Measurements from ENCODE around the gene EN2. TPM values are rescaled to one million over a fixed set of nuclear protein-coding genes. Genes with fewer than 3 reads are reported as not detected.

The EN2 gene
- total RNA-seq, 1 experiment from 2014 or later = not detected

- TF ChIP-seq EZH2 (IDR thresholded peaks at IDR 0.05; ENCODE audit: low read depth) = no peak
- TF ChIP-seq CTCF (conservative IDR thresholded peaks at IDR 0.05) = no peak
- Histone ChIP-seq H4K20me1 (ENCODE audit: insufficient read depth) (no peaks in the 10 kb centered on the region; the same call in 1 of the 2 replicates), H3K36me3 (ENCODE audit: low read depth) (no peaks in the 10 kb centered on the region), H3K4me1 (replicated peaks; ENCODE audit: insufficient read depth) (no peaks in the 10 kb centered on the region), H3K9me3 (ENCODE audit: insufficient read depth, low read depth) (no peaks in the 10 kb centered on the region), H3K79me2 (ENCODE audit: low read depth) (no peaks in the 10 kb centered on the region), H3K4me3 (no peak overlapping the region), H3F3A (ENCODE audit: insufficient read depth, low read depth) (no peaks in the 10 kb centered on the region), H3K9me2 (ENCODE audit: insufficient read depth) (no peaks in the 10 kb centered on the region), H2AFZ (no peak overlapping the region), H3K4me2 (no peak overlapping the region), H3K27ac (no peak overlapping the region), H3K27me3 (ENCODE audit: insufficient read depth, low read depth) (peaks cover 99% of the 10 kb centered on the region)
- CTCF ChIA-PET = no interaction called here
- intact Hi-C loops (cut with micrococcal nuclease; ENCODE audit: unreplicated experiment) = no loop called here
- no peak for DNase-seq
- BruUV-seq (replicated peaks) = no TSS peak
- POLR2A ChIA-PET (ENCODE audit: unreplicated experiment) = no interaction called here
Measured at GRCh38 chr7:155470686-155471638, 13.0 kb downstream of the EN2 start.

DNA sequence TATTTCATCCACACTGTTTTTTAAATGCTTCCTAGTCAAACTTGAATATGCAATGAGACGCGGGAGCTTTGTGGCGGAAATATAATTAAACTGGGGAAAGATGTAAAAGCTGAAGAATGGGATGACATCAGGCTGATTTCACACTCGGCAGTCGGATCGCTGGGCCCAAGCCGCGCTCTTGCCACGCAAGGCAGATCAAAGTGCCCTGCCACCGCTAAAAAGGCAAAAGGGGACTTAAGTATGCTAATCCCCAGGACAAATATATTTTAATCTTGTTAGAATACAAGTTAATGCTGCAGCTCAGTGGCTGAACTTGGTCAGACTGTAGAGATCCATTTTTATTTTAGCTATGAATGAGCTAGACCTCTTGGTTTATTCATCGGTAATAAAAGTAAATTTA is 13.8 kb downstream of the EN2 start:
- Histone ChIP-seq H3K4me3 (no peak overlapping the region), H2AFZ (no peak overlapping the region), H3K9me3 (ENCODE audit: insufficient read depth, low read depth) (no peaks in the 10 kb centered on the region), H3K79me2 (ENCODE audit: low read depth) (no peaks in the 10 kb centered on the region), H3K9me2 (ENCODE audit: insufficient read depth) (no peaks in the 10 kb centered on the region), H4K20me1 (ENCODE audit: insufficient read depth) (no peaks in the 10 kb centered on the region; the same call in 1 of the 2 replicates), H3K27me3 (ENCODE audit: insufficient read depth, low read depth) (peaks cover 100% of the 10 kb centered on the region), H3K27ac (no peak overlapping the region), H3K4me2 (no peak overlapping the region), H3K4me1 (replicated peaks; ENCODE audit: insufficient read depth) (no peaks in the 10 kb centered on the region), H3K36me3 (ENCODE audit: low read depth) (no peaks in the 10 kb centered on the region), H3F3A (ENCODE audit: insufficient read depth, low read depth) (no peaks in the 10 kb centered on the region)
- TF ChIP-seq CTCF (conservative IDR thresholded peaks at IDR 0.05) = no peak
- TF ChIP-seq EZH2 (IDR thresholded peaks at IDR 0.05; ENCODE audit: low read depth) = no peak
- DNase-seq = no peak
- intact Hi-C loops (cut with micrococcal nuclease; ENCODE audit: unreplicated experiment) = no loop called here
- CTCF ChIA-PET = no interaction called here
- POLR2A ChIA-PET (ENCODE audit: unreplicated experiment) = no interaction called here
- no TSS peak for BruUV-seq (replicated peaks)

DNA sequence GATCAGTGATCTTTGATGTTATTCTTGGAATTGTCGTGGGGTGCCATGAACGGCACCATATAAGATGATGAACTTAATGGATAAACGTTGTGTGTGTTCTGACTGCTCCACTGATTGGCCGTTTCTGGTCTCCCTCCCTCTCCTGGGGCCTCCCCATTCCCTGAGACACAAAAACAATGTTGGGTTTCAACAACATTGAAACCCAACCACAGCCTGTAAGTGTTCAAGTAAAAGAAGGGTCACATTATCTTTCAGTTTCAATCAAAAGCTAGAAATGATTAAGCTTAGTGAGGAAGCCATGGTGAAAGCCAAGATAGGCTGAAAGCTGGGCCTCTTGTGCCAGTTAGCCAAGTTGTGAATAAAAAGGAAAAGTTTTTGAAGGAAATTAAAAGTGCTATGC is 19.5 kb downstream of the EN2 start:
- H2AFZ ChIP-seq = no peak overlapping the region
- H3K36me3 ChIP-seq (ENCODE audit: low read depth) = no peaks in the 10 kb centered on the region
- TF ChIP-seq CTCF (conservative IDR thresholded peaks at IDR 0.05) (no peak), EZH2 (IDR thresholded peaks at IDR 0.05; ENCODE audit: low read depth) (no peak)
- DNase-seq = no peak
- H3K4me1 ChIP-seq (replicated peaks; ENCODE audit: insufficient read depth) = no peaks in the 10 kb centered on the region
- H3K4me3 ChIP-seq = no peak overlapping the region
- BruUV-seq (replicated peaks) = no TSS peak
- H3K9me2 ChIP-seq (ENCODE audit: insufficient read depth) = no peaks in the 10 kb centered on the region
- H3K9me3 ChIP-seq (ENCODE audit: insufficient read depth, low read depth) = peaks cover 5% of the 10 kb centered on the region; the same call in 1 of the 2 replicates
- no peaks in the 10 kb centered on the region for H4K20me1 ChIP-seq (ENCODE audit: insufficient read depth)
- peaks cover 99% of the 10 kb centered on the region for H3K27me3 ChIP-seq (ENCODE audit: insufficient read depth, low read depth)
- peaks cover 5% of the 10 kb centered on the region; the same call in 1 of the 2 replicates for H3F3A ChIP-seq (ENCODE audit: insufficient read depth, low read depth)
- no peaks in the 10 kb centered on the region for H3K79me2 ChIP-seq (ENCODE audit: low read depth)
- ChIA-PET POLR2A (ENCODE audit: unreplicated experiment) (no interaction called here), CTCF (no interaction called here)
- H3K4me2 ChIP-seq = no peak overlapping the region
- intact Hi-C loops (cut with micrococcal nuclease; ENCODE audit: unreplicated experiment) = no loop called here
- H3K27ac ChIP-seq = no peak overlapping the region
